ENCODE measurements around the gene MEIS2. TPM values are rescaled to one million over a fixed set of nuclear protein-coding genes. Genes with fewer than 3 reads are reported as not detected.

Gene MEIS2
- total and polyA plus RNA-seq, 9 donors, result 27.7 to 73.7 (median 47.7) TPM

GRCh38 chr15:37087131-37087588 is 13.2 kb downstream of the MEIS2 start:
- H3K27ac ChIP-seq, result no peak overlapping the region

GRCh38 chr15:37086521-37086920 is 13.8 kb downstream of the MEIS2 start:
- H3K27ac ChIP-seq, result peak overlapping the region in 1 of 2 donors; percentile 6
- H3K4me1 ChIP-seq (ENCODE audit: insufficient read depth), result peaks cover 7% of the 10 kb centered on the region
- 5 to 36% (median 18%) methylated on average over 1 of the region's 1 CpG for WGBS, 3 donors

More at GRCh38 chr15:37087131-37087588, 13.2 kb downstream of the MEIS2 start:
- WGBS, 3 donors, result 77 to 82% (median 80%) methylated on average over 4 of the region's 4 CpGs
- no peaks in the 10 kb centered on the region for H3K27me3 ChIP-seq
- H3K9me3 ChIP-seq, result no peaks in the 10 kb centered on the region
- DNase-seq, result no peak
- H3K4me1 ChIP-seq (ENCODE audit: insufficient read depth), result peaks cover 7% of the 10 kb centered on the region
- no peak overlapping the region for H3K4me3 ChIP-seq
- TF ChIP-seq POLR2A (IDR thresholded peaks at IDR 0.05), result no peak
- no peak for TF ChIP-seq CTCF (IDR thresholded peaks at IDR 0.05)
- no peak for TF ChIP-seq EP300 (IDR thresholded peaks at IDR 0.05)
- no peaks in the 10 kb centered on the region for H3K36me3 ChIP-seq
- intact Hi-C loops (cut with DNase I), result no loop called here

GRCh38 chr15:37086120-37086519 is 14.2 kb downstream of the MEIS2 start:
- no peak overlapping the region for H3K4me3 ChIP-seq
- peaks cover 7% of the 10 kb centered on the region for H3K4me1 ChIP-seq (ENCODE audit: insufficient read depth)
- TF ChIP-seq CTCF (IDR thresholded peaks at IDR 0.05) (no peak), POLR2A (IDR thresholded peaks at IDR 0.05) (no peak), EP300 (IDR thresholded peaks at IDR 0.05) (no peak)
- DNase-seq, result no peak
- intact Hi-C loops (cut with DNase I), result no loop called here
- no peaks in the 10 kb centered on the region for H3K9me3 ChIP-seq
- no peaks in the 10 kb centered on the region for H3K36me3 ChIP-seq
- no peak overlapping the region for H3K27ac ChIP-seq
- 7 to 18% (median 8%) methylated on average over 3 of the region's 3 CpGs for WGBS, 3 donors
- H3K27me3 ChIP-seq, result no peaks in the 10 kb centered on the region

More at GRCh38 chr15:37086521-37086920, 13.8 kb downstream of the MEIS2 start:
- H3K4me3 ChIP-seq, result no peak overlapping the region
- TF ChIP-seq CTCF (IDR thresholded peaks at IDR 0.05), result no peak
- H3K9me3 ChIP-seq, result no peaks in the 10 kb centered on the region
- H3K27me3 ChIP-seq, result no peaks in the 10 kb centered on the region
- DNase-seq, result no peak
- intact Hi-C loops (cut with DNase I), result no loop called here
- no peaks in the 10 kb centered on the region for H3K36me3 ChIP-seq

GRCh38 chr15:37084602-37085001 is 15.7 kb downstream of the MEIS2 start:
- H3K4me1 ChIP-seq (ENCODE audit: insufficient read depth), result peaks cover 9% of the 10 kb centered on the region

GRCh38 chr15:37083610-37084009 is 16.7 kb downstream of the MEIS2 start:
- intact Hi-C loops (cut with DNase I), result no loop called here
- Histone ChIP-seq H3K27me3 (no peaks in the 10 kb centered on the region), H3K27ac (no peak overlapping the region), H3K36me3 (no peaks in the 10 kb centered on the region), H3K9me3 (no peaks in the 10 kb centered on the region), H3K4me3 (no peak overlapping the region), H3K4me1 (ENCODE audit: insufficient read depth) (peaks cover 9% of the 10 kb centered on the region)
- no peak for DNase-seq
- TF ChIP-seq POLR2A (IDR thresholded peaks at IDR 0.05) (no peak), CTCF (IDR thresholded peaks at IDR 0.05) (no peak), EP300 (IDR thresholded peaks at IDR 0.05) (no peak)
- WGBS, 3 donors, result 84 to 85% (median 84%) methylated on average over 6 of the region's 6 CpGs

More at GRCh38 chr15:37084602-37085001, 15.7 kb downstream of the MEIS2 start:
- WGBS, 3 donors, result 62 to 80% (median 69%) methylated on average over 3 of the region's 3 CpGs
- Histone ChIP-seq H3K27ac (no peak overlapping the region), H3K9me3 (no peaks in the 10 kb centered on the region), H3K27me3 (no peaks in the 10 kb centered on the region), H3K36me3 (no peaks in the 10 kb centered on the region), H3K4me3 (no peak overlapping the region)
- TF ChIP-seq EP300 (IDR thresholded peaks at IDR 0.05), result no peak
- intact Hi-C loops (cut with DNase I), result no loop called here
- DNase-seq, result no peak
